Right forelimb (tissue), 1 donor: ENCODE data around the gene AQR.
"Not testable (repeated sequence)": the region's sequence is repeated elsewhere in the genome, so short reads cannot be mapped to it uniquely, and the experiment has no call there.

Experiments used
- DNase-seq: peaks from one replicate; pipeline ENCODE4 v3.0.0-alpha.2; 2018

Gene AQR

GRCh38 chr15:34869110-34869509 is 100.4 kb downstream of the AQR start:
- no peak for DNase-seq

- DNase-seq = no peak
These were observed 104.0 kb downstream of the AQR start for GRCh38 chr15:34865531-34865930.

- DNase-seq = no peak
These were observed 108.3 kb downstream of the AQR start for GRCh38 chr15:34861214-34861613.

GRCh38 chr15:34855893-34856292 is 113.6 kb downstream of the AQR start:
- DNase-seq = no peak

GRCh38 chr15:34855413-34855812 is 114.1 kb downstream of the AQR start:
- no peak for DNase-seq

- DNase-seq = no peak
These were observed 115.3 kb downstream of the AQR start for GRCh38 chr15:34854232-34854631.

GRCh38 chr15:34853001-34853758 is 116.4 kb downstream of the AQR start:
- DNase-seq = no peak

GRCh38 chr15:34851751-34852150 is 117.8 kb downstream of the AQR start:
- no peak for DNase-seq

GRCh38 chr15:34851007-34851406 is 118.5 kb downstream of the AQR start:
- DNase-seq = no peak

- no peak for DNase-seq
These were observed 119.4 kb downstream of the AQR start for GRCh38 chr15:34850121-34850520.

GRCh38 chr15:34849364-34849959 is 120.1 kb downstream of the AQR start:
- no peak for DNase-seq

GRCh38 chr15:34847598-34847997 is 121.9 kb downstream of the AQR start:
- no peak for DNase-seq

- DNase-seq = no peak
These were observed 128.2 kb downstream of the AQR start for GRCh38 chr15:34841262-34841725.

- DNase-seq = no peak
These were observed 131.3 kb downstream of the AQR start for GRCh38 chr15:34838282-34838681.

GRCh38 chr15:34837246-34838016 is 132.1 kb downstream of the AQR start:
- no peak for DNase-seq

- DNase-seq = no peak
These were observed 141.2 kb downstream of the AQR start for GRCh38 chr15:34828145-34828911.

- no peak for DNase-seq
These were observed 147.7 kb downstream of the AQR start for GRCh38 chr15:34821831-34822230.

GRCh38 chr15:34820110-34820509 is 149.4 kb downstream of the AQR start:
- no peak for DNase-seq

- DNase-seq = no peak
These were observed 151.0 kb downstream of the AQR start for GRCh38 chr15:34818526-34818925.

GRCh38 chr15:34815836-34816235 is 153.7 kb downstream of the AQR start:
- no peak for DNase-seq

GRCh38 chr15:34813446-34814190 is 155.9 kb downstream of the AQR start:
- no peak for DNase-seq

GRCh38 chr15:34812868-34813365 is 156.6 kb downstream of the AQR start:
- not testable (repeated sequence) for DNase-seq
